ENCODE measurements around the gene FILIP1L.

FILIP1L gene

DNA sequence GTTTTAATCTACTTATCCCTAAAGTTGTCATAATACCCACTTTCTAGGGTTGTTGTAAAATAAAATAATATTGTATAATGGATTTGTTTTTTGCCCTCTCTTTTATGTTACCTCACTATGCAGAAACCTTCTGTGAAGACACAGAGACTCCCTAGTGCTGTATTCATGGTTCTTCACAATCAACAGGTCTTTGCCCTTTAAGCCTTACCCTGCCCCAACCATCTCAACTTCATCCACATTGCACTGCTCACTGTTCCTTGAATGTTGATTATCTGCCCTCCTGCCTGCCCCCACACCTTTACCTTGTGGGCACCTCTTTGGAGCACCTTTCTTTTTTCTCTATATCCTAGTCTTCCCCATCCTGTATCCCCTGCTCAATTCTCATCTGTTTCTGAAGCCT is 275.5 kb downstream of the FILIP1L start:
- no peak for DNase-seq
- H3K9me3 Mint-ChIP-seq: no peaks in the 10 kb centered on the region
- H3K4me1 Mint-ChIP-seq: peaks cover 4% of the 10 kb centered on the region
- no peak overlapping the region for H3K4me3 Mint-ChIP-seq
- no peaks in the 10 kb centered on the region for H3K27me3 Mint-ChIP-seq (ENCODE audit: low read depth, poor library complexity)
- no peak overlapping the region for H3K27ac Mint-ChIP-seq
- H3K36me3 Mint-ChIP-seq (ENCODE audit: low read depth): no peaks in the 10 kb centered on the region
- TF ChIP-seq, protein P1, sequence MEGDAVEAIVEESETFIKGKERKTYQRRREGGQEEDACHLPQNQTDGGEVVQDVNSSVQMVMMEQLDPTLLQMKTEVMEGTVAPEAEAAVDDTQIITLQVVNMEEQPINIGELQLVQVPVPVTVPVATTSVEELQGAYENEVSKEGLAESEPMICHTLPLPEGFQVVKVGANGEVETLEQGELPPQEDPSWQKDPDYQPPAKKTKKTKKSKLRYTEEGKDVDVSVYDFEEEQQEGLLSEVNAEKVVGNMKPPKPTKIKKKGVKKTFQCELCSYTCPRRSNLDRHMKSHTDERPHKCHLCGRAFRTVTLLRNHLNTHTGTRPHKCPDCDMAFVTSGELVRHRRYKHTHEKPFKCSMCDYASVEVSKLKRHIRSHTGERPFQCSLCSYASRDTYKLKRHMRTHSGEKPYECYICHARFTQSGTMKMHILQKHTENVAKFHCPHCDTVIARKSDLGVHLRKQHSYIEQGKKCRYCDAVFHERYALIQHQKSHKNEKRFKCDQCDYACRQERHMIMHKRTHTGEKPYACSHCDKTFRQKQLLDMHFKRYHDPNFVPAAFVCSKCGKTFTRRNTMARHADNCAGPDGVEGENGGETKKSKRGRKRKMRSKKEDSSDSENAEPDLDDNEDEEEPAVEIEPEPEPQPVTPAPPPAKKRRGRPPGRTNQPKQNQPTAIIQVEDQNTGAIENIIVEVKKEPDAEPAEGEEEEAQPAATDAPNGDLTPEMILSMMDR (IDR thresholded peaks at IDR 0.05): no peak

DNA sequence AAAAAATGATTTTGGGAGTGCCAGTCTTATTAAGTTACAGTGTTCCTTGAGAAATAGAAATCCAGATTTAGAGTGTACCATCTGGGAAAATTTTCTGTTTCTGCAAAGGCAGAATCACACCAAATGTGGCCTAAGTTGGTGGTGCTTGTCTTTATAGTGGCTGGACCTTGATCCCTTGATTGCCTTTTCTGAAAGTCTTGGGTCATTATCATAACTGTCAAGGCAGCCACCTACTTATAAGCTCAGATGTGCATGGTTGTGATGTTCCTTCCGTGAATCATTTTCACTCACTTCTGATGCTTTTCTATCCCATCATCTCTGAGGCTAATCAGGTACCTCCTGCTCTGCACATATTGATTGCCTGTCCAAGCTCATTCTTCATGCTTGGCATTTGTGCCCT is 276.6 kb downstream of the FILIP1L start:
- H3K4me1 Mint-ChIP-seq: peaks cover 4% of the 10 kb centered on the region
- DNase-seq: no peak
- H3K4me3 Mint-ChIP-seq: no peak overlapping the region
- no peaks in the 10 kb centered on the region for H3K27me3 Mint-ChIP-seq (ENCODE audit: low read depth, poor library complexity)
- TF ChIP-seq, protein P1 (IDR thresholded peaks at IDR 0.05): no peak
- H3K9me3 Mint-ChIP-seq: no peaks in the 10 kb centered on the region
- H3K36me3 Mint-ChIP-seq (ENCODE audit: low read depth): no peaks in the 10 kb centered on the region
- H3K27ac Mint-ChIP-seq: no peak overlapping the region

DNA sequence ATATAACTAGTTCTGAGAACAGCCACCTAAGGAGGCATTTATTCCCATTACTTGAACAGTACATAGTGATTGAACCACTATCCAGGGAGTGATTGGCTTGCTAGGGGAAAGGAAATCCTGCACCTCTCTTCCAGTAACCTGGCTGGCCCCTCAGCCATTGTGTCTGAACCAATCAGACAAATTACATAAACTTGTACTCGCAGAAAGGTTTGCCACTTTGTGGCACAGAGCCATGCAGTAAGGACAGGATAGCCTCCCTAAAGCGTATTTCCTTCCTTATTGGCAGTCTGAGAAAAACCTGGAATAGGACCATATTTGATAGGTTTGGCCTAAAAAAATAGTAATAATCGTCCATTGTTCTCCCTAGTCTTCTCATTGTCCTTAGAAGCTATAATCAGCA is 277.6 kb downstream of the FILIP1L start:
- Mint-ChIP-seq H3K27me3 (ENCODE audit: low read depth, poor library complexity) (no peaks in the 10 kb centered on the region), H3K4me1 (peaks cover 4% of the 10 kb centered on the region), H3K4me3 (no peak overlapping the region), H3K27ac (no peak overlapping the region), H3K36me3 (ENCODE audit: low read depth) (no peaks in the 10 kb centered on the region), H3K9me3 (no peaks in the 10 kb centered on the region)
- TF ChIP-seq, protein P1 (IDR thresholded peaks at IDR 0.05): no peak
- no peak for DNase-seq

DNA sequence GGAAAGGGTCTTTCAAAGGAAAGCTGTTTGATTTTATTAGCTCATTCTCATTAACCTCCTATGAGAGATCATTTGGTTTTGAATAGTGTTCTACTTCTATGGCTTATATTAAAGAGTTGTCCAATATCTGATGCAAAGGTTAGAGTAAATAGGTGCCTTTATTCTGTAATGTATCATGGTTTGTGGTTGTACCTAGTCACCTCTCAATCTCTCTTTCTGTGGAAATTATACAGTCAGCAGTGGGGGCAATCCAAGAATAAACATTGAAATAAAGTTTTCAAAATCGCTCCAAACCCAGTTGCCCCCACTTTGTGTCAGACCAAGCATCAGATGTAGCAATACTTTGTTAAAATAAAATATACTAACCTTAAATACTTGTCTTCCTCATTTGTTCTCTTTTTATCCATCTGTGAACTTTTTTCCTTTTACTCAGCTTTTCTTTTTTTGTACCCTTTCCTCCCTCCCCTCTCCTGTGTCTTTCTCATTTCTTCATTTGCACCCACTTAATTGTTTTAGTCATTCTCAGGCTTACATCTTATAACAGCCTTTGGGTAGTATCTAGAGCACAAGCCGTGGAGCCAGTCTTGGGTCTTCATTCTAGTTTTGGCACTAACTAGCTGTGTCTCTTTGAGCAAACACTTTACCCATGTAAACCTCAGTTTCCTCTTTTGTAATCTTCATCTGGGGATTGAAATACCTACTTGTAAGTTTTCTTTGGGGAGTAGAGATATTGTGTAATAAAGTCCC is 279.9 kb downstream of the FILIP1L start:
- no peaks in the 10 kb centered on the region for H3K9me3 Mint-ChIP-seq
- no peak overlapping the region for H3K4me3 Mint-ChIP-seq
- H3K27me3 Mint-ChIP-seq (ENCODE audit: low read depth, poor library complexity): no peaks in the 10 kb centered on the region
- DNase-seq: no peak
- TF ChIP-seq, protein P1 (IDR thresholded peaks at IDR 0.05): no peak
- no peak overlapping the region for H3K27ac Mint-ChIP-seq
- H3K4me1 Mint-ChIP-seq: peaks cover 4% of the 10 kb centered on the region
- H3K36me3 Mint-ChIP-seq (ENCODE audit: low read depth): no peaks in the 10 kb centered on the region

DNA sequence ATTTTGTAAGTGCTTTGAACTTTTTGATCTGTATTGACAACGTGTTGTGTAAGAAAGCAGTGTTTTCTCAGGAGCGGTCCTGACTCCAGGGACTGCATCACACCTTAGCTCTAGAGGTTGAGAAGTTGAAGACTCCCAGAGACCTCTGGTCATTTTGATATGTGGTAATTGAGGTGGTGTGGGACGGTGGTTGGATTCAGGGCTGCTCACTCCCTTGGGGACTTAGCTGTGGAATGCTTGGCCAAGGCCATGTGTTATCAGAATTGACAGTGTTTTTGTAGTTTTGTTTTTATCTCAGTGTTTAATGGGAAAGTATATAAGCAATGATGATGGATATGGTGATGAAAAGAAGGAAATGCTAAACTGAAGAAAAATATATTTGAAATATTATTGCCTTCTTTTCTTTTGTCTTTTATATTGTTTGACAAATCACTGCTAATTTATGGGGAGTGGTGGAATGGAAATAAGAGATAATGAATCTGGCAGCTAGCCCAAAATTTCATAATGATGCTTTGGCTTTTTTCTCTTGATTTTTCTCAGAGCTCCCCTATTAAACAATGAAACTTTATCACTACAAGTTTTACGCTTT is 280.6 kb downstream of the FILIP1L start:
- TF ChIP-seq, protein P1 (IDR thresholded peaks at IDR 0.05): no peak
- Mint-ChIP-seq H3K27me3 (ENCODE audit: low read depth, poor library complexity) (peaks cover 1% of the 10 kb centered on the region), H3K36me3 (ENCODE audit: low read depth) (peaks cover under 1% of the 10 kb centered on the region), H3K4me1 (peaks cover 4% of the 10 kb centered on the region), H3K27ac (no peak overlapping the region), H3K4me3 (no peak overlapping the region), H3K9me3 (no peaks in the 10 kb centered on the region)
- DNase-seq: no peak

DNA sequence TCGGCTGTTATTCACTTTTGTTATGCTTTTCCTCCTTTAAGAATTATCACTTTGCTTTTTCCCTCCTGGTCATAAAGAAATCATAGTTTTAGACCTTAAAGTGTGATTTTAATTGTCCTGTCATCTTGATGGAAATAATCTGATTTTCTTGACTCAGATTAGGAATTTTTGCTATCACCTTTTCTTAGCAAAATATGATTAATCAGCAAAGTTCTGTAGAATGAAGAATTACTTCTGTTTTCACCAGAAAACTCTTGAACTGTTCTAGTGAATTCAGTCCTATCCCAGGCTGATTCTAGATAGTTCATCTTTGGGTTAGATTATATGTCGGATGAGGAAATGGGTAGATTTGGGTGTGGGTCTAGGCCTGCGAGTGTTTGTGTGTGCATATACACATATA is 284.5 kb downstream of the FILIP1L start:
- no peak overlapping the region for H3K27ac Mint-ChIP-seq

More for the DNA sequence above, 284.5 kb downstream of the FILIP1L start:
- no peak for DNase-seq
- Mint-ChIP-seq H3K36me3 (ENCODE audit: low read depth) (peaks cover 10% of the 10 kb centered on the region), H3K9me3 (no peaks in the 10 kb centered on the region), H3K4me3 (no peak overlapping the region), H3K27me3 (ENCODE audit: low read depth, poor library complexity) (peaks cover 4% of the 10 kb centered on the region), H3K4me1 (peaks cover 4% of the 10 kb centered on the region)
- TF ChIP-seq, protein P1 (IDR thresholded peaks at IDR 0.05): no peak

Measured in nephron progenitor cell (in vitro differentiated cells).